H9 (cell line): ENCODE results near the gene UGT1A7. TPM values are rescaled to one million over a fixed set of nuclear protein-coding genes. Genes with fewer than 3 reads are reported as not detected.

Experiments used
- DNase-seq: peaks from one replicate; pipeline ENCODE4 v3.0.0-alpha.2; 2017
- H2AFZ ChIP-seq: one replicate; pipeline ENCODE4 v1.6.1; 2013; ENCODE audit warnings: mild to moderate bottlenecking, low read length, control low read depth, moderate library complexity
- H2AK5ac ChIP-seq: 2 replicates; pipeline ENCODE4 v1.6.1; 2013; ENCODE audit warnings: low read length, control low read depth, mixed read lengths; ENCODE audit not compliant: insufficient read length
- H2BK120ac ChIP-seq: one replicate; pipeline ENCODE4 v1.6.1; 2013; ENCODE audit warnings: low read depth, mild to moderate bottlenecking, low read length, control low read depth, inconsistent platforms; ENCODE audit not compliant: poor library complexity, severe bottlenecking
- H2BK12ac ChIP-seq: 2 replicates; pipeline ENCODE4 v1.6.1; 2013; ENCODE audit warnings: low read length, control low read depth, mixed read lengths, low read depth; ENCODE audit not compliant: insufficient read length
- H2BK15ac ChIP-seq: 2 replicates; pipeline ENCODE4 v1.6.1; 2013; ENCODE audit warnings: low read depth, low read length, control low read depth
- H2BK20ac ChIP-seq: one replicate; pipeline ENCODE4 v1.6.1; 2013; ENCODE audit warnings: low read depth, mild to moderate bottlenecking, low read length, control low read depth, inconsistent platforms; ENCODE audit not compliant: poor library complexity, severe bottlenecking
- H2BK5ac ChIP-seq: 2 replicates; pipeline ENCODE4 v1.6.1; 2013; ENCODE audit warnings: low read length, control low read depth, mixed read lengths; ENCODE audit not compliant: insufficient read length
- H3K14ac ChIP-seq: 2 replicates; pipeline ENCODE4 v1.6.1; 2013; ENCODE audit warnings: low read length, control low read depth; ENCODE audit not compliant: insufficient read depth
- H3K18ac ChIP-seq: 2 replicates; pipeline ENCODE4 v1.6.1; 2013; ENCODE audit warnings: low read depth, mild to moderate bottlenecking, mixed read lengths, low read length, control low read depth; ENCODE audit not compliant: insufficient read length
- H3K23ac ChIP-seq: 2 replicates; pipeline ENCODE4 v1.6.1; 2013; ENCODE audit warnings: low read length, control low read depth, mixed read lengths, low read depth; ENCODE audit not compliant: insufficient read length
- H3K23me2 ChIP-seq: 2 replicates; pipeline ENCODE4 v1.6.1; 2013; ENCODE audit warnings: low read depth, mild to moderate bottlenecking, mixed read lengths, low read length, control low read depth; ENCODE audit not compliant: insufficient read length, poor library complexity, severe bottlenecking
- H3K27ac ChIP-seq: 2 replicates; pipeline ENCODE4 v1.5.1; 2013; ENCODE audit warnings: low read length, control low read depth, mixed read lengths, low read depth; ENCODE audit not compliant: insufficient read length
- H3K27me3 ChIP-seq: 2 replicates; pipeline ENCODE4 v1.6.1; 2013; ENCODE audit warnings: low read length, control low read depth, inconsistent platforms; ENCODE audit not compliant: insufficient read depth
- H3K4ac ChIP-seq: 2 replicates; pipeline ENCODE4 v1.6.1; 2013; ENCODE audit warnings: low read depth, mild to moderate bottlenecking, control low read depth, inconsistent platforms, low read length, moderate library complexity
- H3K4me1 ChIP-seq: 2 replicates; pipeline ENCODE4 v1.6.1; 2013; ENCODE audit warnings: low read length, control low read depth, inconsistent platforms; ENCODE audit not compliant: insufficient read depth
- H3K4me2 ChIP-seq: 2 replicates; pipeline ENCODE4 v1.6.1; 2013; ENCODE audit warnings: low read length, control low read depth, mixed read lengths; ENCODE audit not compliant: insufficient read length, insufficient read depth
- H3K56ac ChIP-seq: 2 replicates; pipeline ENCODE4 v1.6.1; 2013; ENCODE audit warnings: low read depth, mild to moderate bottlenecking, mixed read lengths, low read length, control low read depth; ENCODE audit not compliant: insufficient read length
- H3K79me1 ChIP-seq: 2 replicates; pipeline ENCODE4 v1.6.1; 2013; ENCODE audit warnings: low read depth, mild to moderate bottlenecking, moderate library complexity, low read length, control low read depth, inconsistent platforms; ENCODE audit not compliant: insufficient read depth, poor library complexity, severe bottlenecking
- H3K79me2 ChIP-seq: 2 replicates; pipeline ENCODE4 v1.6.1; 2013; ENCODE audit warnings: low read length, control low read depth, inconsistent platforms; ENCODE audit not compliant: insufficient read depth
- H3K9ac ChIP-seq: 2 replicates; pipeline ENCODE4 v1.6.1; 2013; ENCODE audit warnings: low read length, control low read depth, mixed read lengths; ENCODE audit not compliant: insufficient read length; ENCODE audit errors: extremely low read depth
- H3K9me3 ChIP-seq: one replicate; pipeline ENCODE4 v1.6.1; 2013; ENCODE audit warnings: low read depth, low read length, inconsistent platforms; ENCODE audit not compliant: control insufficient read depth
- H3T11ph ChIP-seq: one replicate; pipeline ENCODE4 v1.6.1; 2013; ENCODE audit warnings: mild to moderate bottlenecking, low read length, control low read depth, inconsistent platforms
- H4K20me1 ChIP-seq: one replicate; pipeline ENCODE4 v1.6.1; 2013; ENCODE audit not compliant: control insufficient read depth, insufficient read length, insufficient read depth
- H4K5ac ChIP-seq: 2 replicates; pipeline ENCODE4 v1.6.1; 2013; ENCODE audit warnings: low read depth, mild to moderate bottlenecking, mixed read lengths, low read length, control low read depth; ENCODE audit not compliant: insufficient read length
- H4K8ac ChIP-seq: replicated peaks from 2 replicates; pipeline ENCODE4 v1.6.1; 2013; ENCODE audit warnings: low read length, control low read depth, mixed read lengths, low read depth; ENCODE audit not compliant: insufficient read length
- H4K91ac ChIP-seq: 2 replicates; pipeline ENCODE4 v1.6.1; 2013; ENCODE audit warnings: low read depth, mild to moderate bottlenecking, moderate library complexity, mixed read lengths, low read length, control low read depth; ENCODE audit not compliant: insufficient read length
- H3K27ac Mint-ChIP-seq, 3 experiments: 2 replicates in 2 of 3; 3 replicates in 1 of 3; pipeline ENCODE4 v1.8.0; 2020 to 2021; ENCODE audit warnings: mixed read lengths in 3 of 3, mild to moderate bottlenecking in 1 of 3, moderate library complexity in 1 of 3
- H3K27me3 Mint-ChIP-seq: 2 replicates; pipeline ENCODE4 v1.8.0; 2021; ENCODE audit warnings: low read depth, mild to moderate bottlenecking, moderate library complexity, mixed read lengths
- H3K36me3 Mint-ChIP-seq, 3 experiments: 2 replicates in 2 of 3; 3 replicates in 1 of 3; pipeline ENCODE4 v1.8.0; 2020 to 2021; ENCODE audit warnings: low read depth in 3 of 3, mixed read lengths in 3 of 3; ENCODE audit not compliant: insufficient read depth in 1 of 3
- H3K4me1 Mint-ChIP-seq, 2 experiments: 2 replicates each; pipeline ENCODE4 v1.8.0; 2020; ENCODE audit warnings: mixed read lengths in 2 of 2
- H3K4me3 Mint-ChIP-seq, 2 experiments: 2 replicates in 1 of 2; 3 replicates in 1 of 2; pipeline ENCODE4 v1.8.0; 2020 to 2021; ENCODE audit warnings: mild to moderate bottlenecking in 2 of 2, mixed read lengths in 2 of 2, moderate library complexity in 1 of 2
- H3K9me3 Mint-ChIP-seq, 2 experiments: 2 replicates in 1 of 2; 3 replicates in 1 of 2; pipeline ENCODE4 v1.8.0; 2020; ENCODE audit warnings: mild to moderate bottlenecking in 2 of 2, mixed read lengths in 2 of 2, moderate library complexity in 1 of 2
- WGBS: extraction: QIAGEN DNeasy Blood & Tissue Kit; methylation state at CpG from one replicate; pipeline ENCODE4 v1.1.7; 2013; ENCODE audit warnings: missing lambda C conversion rate, low lambda C conversion rate, mixed read lengths; ENCODE audit not compliant: insufficient read length; ENCODE audit errors: extremely low coverage; 5-methylcytosine and 5-hydroxymethylcytosine counted together
- total RNA-seq: library from RNA; stranded (reverse); gene quantifications from 2 replicates; pipeline ENCODE4 v1.2.1, GENCODE V29; 2021
- TF ChIP-seq, protein P1 (sequence below): fragments of 200-600 bp; sonication (generic); conservative IDR thresholded peaks from 3 replicates; pipeline ENCODE4 v1.8.0; 2021; ENCODE audit warnings: antibody characterized with exemption, mild to moderate bottlenecking

UGT1A7 gene
- total RNA-seq, 1 experiment from 2014 or later, result not detected

- Histone ChIP-seq H3K4ac (no peak overlapping the region), H3T11ph (no peak overlapping the region), H4K91ac (no peak overlapping the region), H4K5ac (no peak overlapping the region), H2AK5ac (no peak overlapping the region), H3K79me1 (no peaks in the 10 kb centered on the region), H2BK15ac (no peak overlapping the region), H2BK20ac (no peak overlapping the region), H3K23me2 (no peaks in the 10 kb centered on the region), H3K4me1 (no peaks in the 10 kb centered on the region), H3K27me3 (no peaks in the 10 kb centered on the region), H3K9me3 (no peaks in the 10 kb centered on the region), H2AFZ (no peak overlapping the region), H4K8ac (no peak overlapping the region), H2BK5ac (no peak overlapping the region), H3K4me2 (no peak overlapping the region), H3K56ac (no peak overlapping the region), H3K14ac (no peak overlapping the region), H3K23ac (no peak overlapping the region), H2BK120ac (no peak overlapping the region), H3K79me2 (no peaks in the 10 kb centered on the region), H3K9ac (no peak overlapping the region), H3K27ac (no peak overlapping the region), H2BK12ac (no peak overlapping the region), H4K20me1 (no peaks in the 10 kb centered on the region), H3K18ac (no peak overlapping the region)
- Mint-ChIP-seq H3K9me3 (peaks cover 0 to 2% of the 10 kb centered on the region in 2 experiments; a peak in 1 of 5 replicates), H3K36me3 (no peaks in the 10 kb centered on the region), H3K27ac (no peak overlapping the region), H3K27me3 (peaks cover 15% of the 10 kb centered on the region), H3K4me1 (no peaks in the 10 kb centered on the region), H3K4me3 (no peak overlapping the region)
- DNase-seq, result no peak
- TF ChIP-seq, protein P1, sequence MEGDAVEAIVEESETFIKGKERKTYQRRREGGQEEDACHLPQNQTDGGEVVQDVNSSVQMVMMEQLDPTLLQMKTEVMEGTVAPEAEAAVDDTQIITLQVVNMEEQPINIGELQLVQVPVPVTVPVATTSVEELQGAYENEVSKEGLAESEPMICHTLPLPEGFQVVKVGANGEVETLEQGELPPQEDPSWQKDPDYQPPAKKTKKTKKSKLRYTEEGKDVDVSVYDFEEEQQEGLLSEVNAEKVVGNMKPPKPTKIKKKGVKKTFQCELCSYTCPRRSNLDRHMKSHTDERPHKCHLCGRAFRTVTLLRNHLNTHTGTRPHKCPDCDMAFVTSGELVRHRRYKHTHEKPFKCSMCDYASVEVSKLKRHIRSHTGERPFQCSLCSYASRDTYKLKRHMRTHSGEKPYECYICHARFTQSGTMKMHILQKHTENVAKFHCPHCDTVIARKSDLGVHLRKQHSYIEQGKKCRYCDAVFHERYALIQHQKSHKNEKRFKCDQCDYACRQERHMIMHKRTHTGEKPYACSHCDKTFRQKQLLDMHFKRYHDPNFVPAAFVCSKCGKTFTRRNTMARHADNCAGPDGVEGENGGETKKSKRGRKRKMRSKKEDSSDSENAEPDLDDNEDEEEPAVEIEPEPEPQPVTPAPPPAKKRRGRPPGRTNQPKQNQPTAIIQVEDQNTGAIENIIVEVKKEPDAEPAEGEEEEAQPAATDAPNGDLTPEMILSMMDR, result no peak
- no CpG with 5 or more reads among the region's 3 CpGs for WGBS
Observed at GRCh38 chr2:233813236-233814055, 131.7 kb downstream of the UGT1A7 start.
